ENCODE measurements around the gene SPNS2. TPM values are rescaled to one million over a fixed set of nuclear protein-coding genes. Genes with fewer than 3 reads are reported as not detected.

SPNS2 gene
- total and polyA plus RNA-seq, 2 donors (not counting 1 experiment from before 2014, with no cell fraction given), result 0.17 TPM; not detected in 1

GRCh38 chr17:4548721-4549531 is 50.2 kb downstream of the SPNS2 start:
- DNase-seq (ENCODE audit: low read depth in 2 of 2), result peak in 1 of 2 donors; percentile 18
- peaks cover 25% of the 10 kb centered on the region for H3K36me3 ChIP-seq (ENCODE audit: control insufficient read depth, insufficient read depth, low read length)

GRCh38 chr17:4549781-4550533 is 51.3 kb downstream of the SPNS2 start:
- H2AFZ ChIP-seq (ENCODE audit: low read length), result no peak overlapping the region
- H4K20me1 ChIP-seq (ENCODE audit: control insufficient read depth, extremely low read depth, insufficient read depth, low read length), result no peaks in the 10 kb centered on the region
- H3K4me1 ChIP-seq (ENCODE audit: control insufficient read depth, extremely low read depth, insufficient read depth, low read length), result peaks cover 3% of the 10 kb centered on the region
- peaks cover 22% of the 10 kb centered on the region for H3K36me3 ChIP-seq (ENCODE audit: control insufficient read depth, insufficient read depth, low read length)
- H3K79me2 ChIP-seq (ENCODE audit: control insufficient read depth, insufficient read depth, low read length), result peaks cover 17% of the 10 kb centered on the region
- TF ChIP-seq EZH2 (IDR thresholded peaks at IDR 0.05; ENCODE audit: low read length, missing control alignments) (no peak), CTCF (conservative IDR thresholded peaks at IDR 0.05 in 1 of 2, IDR thresholded peaks at IDR 0.05 in 1 of 2; ENCODE audit: low read depth in 1 of 2, low read length in 2 of 2) (no peak)
- H3K4me3 ChIP-seq (replicated peaks in 1 of 4; ENCODE audit: control extremely low read depth in 1 of 4, insufficient read depth in 1 of 4, low read depth in 3 of 4, low read length in 4 of 4), result no peak overlapping the region
- no peaks in the 10 kb centered on the region for H3K9me3 ChIP-seq (ENCODE audit: control insufficient read depth, insufficient read depth, low read depth, low read length)
- H3K9ac ChIP-seq (ENCODE audit: insufficient read depth, low read length), result no peak overlapping the region
- no peak for DNase-seq (ENCODE audit: low read depth in 2 of 2)
- no peak overlapping the region for H3K27ac ChIP-seq (ENCODE audit: insufficient read depth, low read length)
- no peak overlapping the region for H3K4me2 ChIP-seq (ENCODE audit: extremely low read depth, insufficient read depth, low read length)
- no peaks in the 10 kb centered on the region for H3K27me3 ChIP-seq (ENCODE audit: control insufficient read depth, insufficient read depth, low read length)

More at GRCh38 chr17:4548721-4549531, 50.2 kb downstream of the SPNS2 start:
- Histone ChIP-seq H2AFZ (ENCODE audit: low read length) (no peak overlapping the region), H3K27me3 (ENCODE audit: control insufficient read depth, insufficient read depth, low read length) (no peaks in the 10 kb centered on the region), H3K4me2 (ENCODE audit: extremely low read depth, insufficient read depth, low read length) (no peak overlapping the region), H3K79me2 (ENCODE audit: control insufficient read depth, insufficient read depth, low read length) (peaks cover 7% of the 10 kb centered on the region), H3K4me3 (replicated peaks in 1 of 4; ENCODE audit: control extremely low read depth in 1 of 4, insufficient read depth in 1 of 4, low read depth in 3 of 4, low read length in 4 of 4) (no peak overlapping the region), H3K9ac (ENCODE audit: insufficient read depth, low read length) (no peak overlapping the region), H3K9me3 (ENCODE audit: control insufficient read depth, insufficient read depth, low read depth, low read length) (no peaks in the 10 kb centered on the region), H3K4me1 (ENCODE audit: control insufficient read depth, extremely low read depth, insufficient read depth, low read length) (peaks cover 3% of the 10 kb centered on the region), H3K27ac (ENCODE audit: insufficient read depth, low read length) (no peak overlapping the region), H4K20me1 (ENCODE audit: control insufficient read depth, extremely low read depth, insufficient read depth, low read length) (no peaks in the 10 kb centered on the region)
- TF ChIP-seq EZH2 (IDR thresholded peaks at IDR 0.05; ENCODE audit: low read length, missing control alignments) (no peak), CTCF (conservative IDR thresholded peaks at IDR 0.05 in 1 of 2, IDR thresholded peaks at IDR 0.05 in 1 of 2; ENCODE audit: low read depth in 1 of 2, low read length in 2 of 2) (no peak)

- H3K4me2 ChIP-seq (ENCODE audit: extremely low read depth, insufficient read depth, low read length), result no peak overlapping the region
- H3K79me2 ChIP-seq (ENCODE audit: control insufficient read depth, insufficient read depth, low read length), result peaks cover 19% of the 10 kb centered on the region
Observed at GRCh38 chr17:4550534-4551039, 51.9 kb downstream of the SPNS2 start.

More at GRCh38 chr17:4550534-4551039, 51.9 kb downstream of the SPNS2 start:
- Histone ChIP-seq H2AFZ (ENCODE audit: low read length) (no peak overlapping the region), H3K36me3 (ENCODE audit: control insufficient read depth, insufficient read depth, low read length) (peaks cover 20% of the 10 kb centered on the region), H3K9me3 (ENCODE audit: control insufficient read depth, insufficient read depth, low read depth, low read length) (no peaks in the 10 kb centered on the region), H3K27ac (ENCODE audit: insufficient read depth, low read length) (no peak overlapping the region), H3K4me1 (ENCODE audit: control insufficient read depth, extremely low read depth, insufficient read depth, low read length) (peaks cover 4% of the 10 kb centered on the region), H4K20me1 (ENCODE audit: control insufficient read depth, extremely low read depth, insufficient read depth, low read length) (no peaks in the 10 kb centered on the region), H3K9ac (ENCODE audit: insufficient read depth, low read length) (no peak overlapping the region), H3K27me3 (ENCODE audit: control insufficient read depth, insufficient read depth, low read length) (no peaks in the 10 kb centered on the region), H3K4me3 (replicated peaks in 1 of 4; ENCODE audit: control extremely low read depth in 1 of 4, insufficient read depth in 1 of 4, low read depth in 3 of 4, low read length in 4 of 4) (no peak overlapping the region)
- DNase-seq (ENCODE audit: low read depth in 2 of 2), result no peak
- TF ChIP-seq EZH2 (IDR thresholded peaks at IDR 0.05; ENCODE audit: low read length, missing control alignments) (no peak), CTCF (conservative IDR thresholded peaks at IDR 0.05 in 1 of 2, IDR thresholded peaks at IDR 0.05 in 1 of 2; ENCODE audit: low read depth in 1 of 2, low read length in 2 of 2) (no peak)
